GM23338 (cell line): ENCODE results near the gene FREY1. TPM values are rescaled to one million over a fixed set of nuclear protein-coding genes. Genes with fewer than 3 reads are reported as not detected.

Experiments
- ATAC-seq: fragments of 200-7000 bp; cut with Tn5 transposase; 3 replicates; pipeline ENCODE4 v1.9.1; 2020
- DNase-seq: peaks from one replicate; pipeline ENCODE4 v3.0.0-alpha.2; 2015; ENCODE audit warnings: low spot score
- H2AFZ ChIP-seq: fragments of 200-600 bp; sonication (generic); 2 replicates; pipeline ENCODE4 v1.8.0; 2016; ENCODE audit warnings: antibody characterized with exemption, mild to moderate bottlenecking, moderate library complexity
- H3F3A ChIP-seq: fragments of 200-600 bp; sonication (generic); replicated peaks from 2 replicates; pipeline ENCODE4 v1.8.0; 2017; ENCODE audit warnings: antibody characterized with exemption, mixed run types, low read depth
- H3K27ac ChIP-seq: fragments of 200-600 bp; sonication (generic); 2 replicates; pipeline ENCODE4 v1.6.1; 2016; ENCODE audit warnings: low read depth
- H3K27me3 ChIP-seq: fragments of 200-600 bp; sonication (generic); 2 replicates; pipeline ENCODE4 v1.8.0; 2016; ENCODE audit warnings: mild to moderate bottlenecking, mixed run types, moderate library complexity; ENCODE audit not compliant: insufficient read depth
- H3K36me3 ChIP-seq: fragments of 200-600 bp; sonication (generic); 2 replicates; pipeline ENCODE4 v1.8.0; 2016; ENCODE audit warnings: mild to moderate bottlenecking; ENCODE audit not compliant: insufficient read depth
- H3K4me1 ChIP-seq: fragments of 200-600 bp; sonication (generic); 2 replicates; pipeline ENCODE4 v1.8.0; 2016; ENCODE audit warnings: mild to moderate bottlenecking, moderate library complexity; ENCODE audit not compliant: insufficient read depth
- H3K4me2 ChIP-seq: fragments of 200-600 bp; sonication (generic); 2 replicates; pipeline ENCODE4 v1.7.1; 2017; ENCODE audit warnings: mixed run types
- H3K4me3 ChIP-seq: fragments of 200-600 bp; sonication (generic); 2 replicates; pipeline ENCODE4 v1.6.1; 2016; ENCODE audit warnings: mixed run types
- H3K79me2 ChIP-seq: fragments of 200-600 bp; sonication (generic); replicated peaks from 2 replicates; pipeline ENCODE4 v1.8.0; 2017; ENCODE audit warnings: mild to moderate bottlenecking; ENCODE audit not compliant: insufficient read depth
- H3K9me2 ChIP-seq: fragments of 200-600 bp; sonication (generic); 2 replicates; pipeline ENCODE4 v1.8.0; 2017; ENCODE audit not compliant: insufficient read depth
- H4K20me1 ChIP-seq: fragments of 200-600 bp; sonication (generic); replicated peaks from 2 replicates; pipeline ENCODE4 v1.8.0; 2017; ENCODE audit warnings: mild to moderate bottlenecking; ENCODE audit not compliant: insufficient read depth
- H3K27ac Mint-ChIP-seq: 2 replicates; pipeline ENCODE4 v1.8.0; 2020; ENCODE audit warnings: inconsistent platforms, mild to moderate bottlenecking, moderate library complexity, mixed read lengths
- H3K27me3 Mint-ChIP-seq: 3 replicates; pipeline ENCODE4 v1.8.0; 2022; ENCODE audit warnings: low read depth, mild to moderate bottlenecking, moderate library complexity, mixed read lengths, inconsistent platforms; ENCODE audit not compliant: insufficient read depth, poor library complexity
- H3K36me3 Mint-ChIP-seq: 3 replicates; pipeline ENCODE4 v1.8.0; 2021; ENCODE audit warnings: low read depth, mild to moderate bottlenecking, inconsistent platforms, moderate library complexity, mixed read lengths
- H3K4me1 Mint-ChIP-seq: 3 replicates; pipeline ENCODE4 v1.8.0; 2020; ENCODE audit warnings: mild to moderate bottlenecking, inconsistent platforms, mixed read lengths
- H3K4me3 Mint-ChIP-seq: 3 replicates; pipeline ENCODE4 v1.8.0; 2021; ENCODE audit warnings: moderate library complexity, mild to moderate bottlenecking, inconsistent platforms, mixed read lengths
- H3K9me3 Mint-ChIP-seq: 3 replicates; pipeline ENCODE4 v1.8.0; 2020; ENCODE audit warnings: moderate library complexity, mild to moderate bottlenecking, inconsistent platforms, mixed read lengths
- JUNB ChIP-seq: IDR thresholded peaks from one replicate; pipeline ENCODE4 v1.6.1; 2016; ENCODE audit warnings: antibody characterized with exemption; ENCODE audit not compliant: unreplicated experiment
- POLR2AphosphoS5 ChIP-seq: IDR thresholded peaks from 2 replicates; pipeline ENCODE4 v1.6.1; 2016; ENCODE audit warnings: antibody characterized with exemption, low read depth
- ZNF331 ChIP-seq: fragments of 250-450 bp; sonication (Bioruptor Pico); IDR thresholded peaks from 2 replicates; pipeline ENCODE4 v1.5.0; 2020; ENCODE audit warnings: low read depth, mild to moderate bottlenecking, moderate library complexity
- polyA plus RNA-seq: library from polyadenylated mRNA; unstranded; fragments of >200 nt; fragmentation: Nextera tagmentation; extraction: Ambion mirVana; gene quantifications from 2 replicates; pipeline ENCODE4 v1.2.1, GENCODE V29; 2016
- total RNA-seq: library from RNA; depleted of rRNA; stranded (reverse); fragments of >200 nt; shearing (Covaris generic); gene quantifications from 2 replicates; pipeline ENCODE4 v1.2.3, GENCODE V29; 2014
- TF ChIP-seq, protein P1 (sequence below): fragments of 250-450 bp; sonication (Bioruptor Pico); IDR thresholded peaks from 2 replicates; pipeline ENCODE4 v1.5.0; 2020; ENCODE audit warnings: mild to moderate bottlenecking, moderate library complexity
- TF ChIP-seq, protein P2 (sequence below), 2 experiments: fragments of 200-600 bp in 1 of 2; sonication (generic) in 1 of 2; conservative IDR thresholded peaks; 2 replicates each; pipeline versions ENCODE4 v1.5.1 to v1.6.1; 2016 to 2017; ENCODE audit warnings: antibody characterized with exemption in 2 of 2, low read depth in 2 of 2, mild to moderate bottlenecking in 2 of 2, moderate library complexity in 1 of 2

FREY1 gene
- total and polyA plus RNA-seq, 2 experiments from 2014 or later = 1.1 TPM; not detected in 1

- TF ChIP-seq, protein P1, sequence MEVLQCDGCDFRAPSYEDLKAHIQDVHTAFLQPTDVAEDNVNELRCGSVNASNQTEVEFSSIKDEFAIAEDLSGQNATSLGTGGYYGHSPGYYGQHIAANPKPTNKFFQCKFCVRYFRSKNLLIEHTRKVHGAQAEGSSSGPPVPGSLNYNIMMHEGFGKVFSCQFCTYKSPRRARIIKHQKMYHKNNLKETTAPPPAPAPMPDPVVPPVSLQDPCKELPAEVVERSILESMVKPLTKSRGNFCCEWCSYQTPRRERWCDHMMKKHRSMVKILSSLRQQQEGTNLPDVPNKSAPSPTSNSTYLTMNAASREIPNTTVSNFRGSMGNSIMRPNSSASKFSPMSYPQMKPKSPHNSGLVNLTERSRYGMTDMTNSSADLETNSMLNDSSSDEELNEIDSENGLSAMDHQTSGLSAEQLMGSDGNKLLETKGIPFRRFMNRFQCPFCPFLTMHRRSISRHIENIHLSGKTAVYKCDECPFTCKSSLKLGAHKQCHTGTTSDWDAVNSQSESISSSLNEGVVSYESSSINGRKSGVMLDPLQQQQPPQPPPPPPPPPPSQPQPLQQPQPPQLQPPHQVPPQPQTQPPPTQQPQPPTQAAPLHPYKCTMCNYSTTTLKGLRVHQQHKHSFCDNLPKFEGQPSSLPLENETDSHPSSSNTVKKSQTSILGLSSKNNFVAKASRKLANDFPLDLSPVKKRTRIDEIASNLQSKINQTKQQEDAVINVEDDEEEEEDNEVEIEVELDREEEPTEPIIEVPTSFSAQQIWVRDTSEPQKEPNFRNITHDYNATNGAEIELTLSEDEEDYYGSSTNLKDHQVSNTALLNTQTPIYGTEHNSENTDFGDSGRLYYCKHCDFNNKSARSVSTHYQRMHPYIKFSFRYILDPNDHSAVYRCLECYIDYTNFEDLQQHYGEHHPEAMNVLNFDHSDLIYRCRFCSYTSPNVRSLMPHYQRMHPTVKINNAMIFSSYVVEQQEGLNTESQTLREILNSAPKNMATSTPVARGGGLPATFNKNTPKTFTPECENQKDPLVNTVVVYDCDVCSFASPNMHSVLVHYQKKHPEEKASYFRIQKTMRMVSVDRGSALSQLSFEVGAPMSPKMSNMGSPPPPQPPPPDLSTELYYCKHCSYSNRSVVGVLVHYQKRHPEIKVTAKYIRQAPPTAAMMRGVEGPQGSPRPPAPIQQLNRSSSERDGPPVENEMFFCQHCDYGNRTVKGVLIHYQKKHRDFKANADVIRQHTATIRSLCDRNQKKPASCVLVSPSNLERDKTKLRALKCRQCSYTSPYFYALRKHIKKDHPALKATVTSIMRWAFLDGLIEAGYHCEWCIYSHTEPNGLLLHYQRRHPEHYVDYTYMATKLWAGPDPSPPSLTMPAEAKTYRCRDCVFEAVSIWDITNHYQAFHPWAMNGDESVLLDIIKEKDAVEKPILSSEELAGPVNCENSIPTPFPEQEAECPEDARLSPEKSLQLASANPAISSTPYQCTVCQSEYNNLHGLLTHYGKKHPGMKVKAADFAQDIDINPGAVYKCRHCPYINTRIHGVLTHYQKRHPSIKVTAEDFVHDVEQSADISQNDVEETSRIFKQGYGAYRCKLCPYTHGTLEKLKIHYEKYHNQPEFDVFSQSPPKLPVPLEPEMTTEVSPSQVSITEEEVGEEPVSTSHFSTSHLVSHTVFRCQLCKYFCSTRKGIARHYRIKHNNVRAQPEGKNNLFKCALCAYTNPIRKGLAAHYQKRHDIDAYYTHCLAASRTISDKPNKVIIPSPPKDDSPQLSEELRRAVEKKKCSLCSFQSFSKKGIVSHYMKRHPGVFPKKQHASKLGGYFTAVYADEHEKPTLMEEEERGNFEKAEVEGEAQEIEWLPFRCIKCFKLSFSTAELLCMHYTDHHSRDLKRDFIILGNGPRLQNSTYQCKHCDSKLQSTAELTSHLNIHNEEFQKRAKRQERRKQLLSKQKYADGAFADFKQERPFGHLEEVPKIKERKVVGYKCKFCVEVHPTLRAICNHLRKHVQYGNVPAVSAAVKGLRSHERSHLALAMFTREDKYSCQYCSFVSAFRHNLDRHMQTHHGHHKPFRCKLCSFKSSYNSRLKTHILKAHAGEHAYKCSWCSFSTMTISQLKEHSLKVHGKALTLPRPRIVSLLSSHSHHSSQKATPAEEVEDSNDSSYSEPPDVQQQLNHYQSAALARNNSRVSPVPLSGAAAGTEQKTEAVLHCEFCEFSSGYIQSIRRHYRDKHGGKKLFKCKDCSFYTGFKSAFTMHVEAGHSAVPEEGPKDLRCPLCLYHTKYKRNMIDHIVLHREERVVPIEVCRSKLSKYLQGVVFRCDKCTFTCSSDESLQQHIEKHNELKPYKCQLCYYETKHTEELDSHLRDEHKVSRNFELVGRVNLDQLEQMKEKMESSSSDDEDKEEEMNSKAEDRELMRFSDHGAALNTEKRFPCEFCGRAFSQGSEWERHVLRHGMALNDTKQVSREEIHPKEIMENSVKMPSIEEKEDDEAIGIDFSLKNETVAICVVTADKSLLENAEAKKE = no peak
- TF ChIP-seq ZNF331 (CRISPR knock-in tag) (no peak), JUNB (no peak)
Observed at GRCh38 chr11:45941285-45941684, 34.2 kb upstream of the FREY1 start (continued).

- no peak overlapping the region for H3K4me3 ChIP-seq
- Mint-ChIP-seq H3K4me1 (peaks cover 12% of the 10 kb centered on the region; the same call in 2 of the 3 replicates), H3K36me3 (peaks cover 3% of the 10 kb centered on the region; the same call in 1 of the 3 replicates), H3K9me3 (no peaks in the 10 kb centered on the region), H3K27ac (no peak overlapping the region), H3K27me3 (peaks cover 1% of the 10 kb centered on the region), H3K4me3 (no peak overlapping the region)
- TF ChIP-seq, protein P1 = no peak
- TF ChIP-seq, protein P2, sequence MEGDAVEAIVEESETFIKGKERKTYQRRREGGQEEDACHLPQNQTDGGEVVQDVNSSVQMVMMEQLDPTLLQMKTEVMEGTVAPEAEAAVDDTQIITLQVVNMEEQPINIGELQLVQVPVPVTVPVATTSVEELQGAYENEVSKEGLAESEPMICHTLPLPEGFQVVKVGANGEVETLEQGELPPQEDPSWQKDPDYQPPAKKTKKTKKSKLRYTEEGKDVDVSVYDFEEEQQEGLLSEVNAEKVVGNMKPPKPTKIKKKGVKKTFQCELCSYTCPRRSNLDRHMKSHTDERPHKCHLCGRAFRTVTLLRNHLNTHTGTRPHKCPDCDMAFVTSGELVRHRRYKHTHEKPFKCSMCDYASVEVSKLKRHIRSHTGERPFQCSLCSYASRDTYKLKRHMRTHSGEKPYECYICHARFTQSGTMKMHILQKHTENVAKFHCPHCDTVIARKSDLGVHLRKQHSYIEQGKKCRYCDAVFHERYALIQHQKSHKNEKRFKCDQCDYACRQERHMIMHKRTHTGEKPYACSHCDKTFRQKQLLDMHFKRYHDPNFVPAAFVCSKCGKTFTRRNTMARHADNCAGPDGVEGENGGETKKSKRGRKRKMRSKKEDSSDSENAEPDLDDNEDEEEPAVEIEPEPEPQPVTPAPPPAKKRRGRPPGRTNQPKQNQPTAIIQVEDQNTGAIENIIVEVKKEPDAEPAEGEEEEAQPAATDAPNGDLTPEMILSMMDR (conservative IDR thresholded peaks at IDR 0.05; ENCODE audit: low read depth in 2 of 2) = no peak
- TF ChIP-seq POLR2AphosphoS5 = no peak
- 0 out of 2 replicates have a peak, but pooled peaks cover 5% of the 10 kb centered on the region for H3K36me3 ChIP-seq
- H3K4me1 ChIP-seq = no peaks in the 10 kb centered on the region; the same call in 1 of the 2 replicates
- H3K9me2 ChIP-seq = no peaks in the 10 kb centered on the region
- no peaks in the 10 kb centered on the region; the same call in 1 of the 2 replicates for H4K20me1 ChIP-seq
- H3K27ac ChIP-seq = 0 out of 2 replicates have a peak overlapping the region, but pooled peaks have one; percentile 17
- no peak overlapping the region for H2AFZ ChIP-seq
- ATAC-seq = no peak
- H3K27me3 ChIP-seq = no peaks in the 10 kb centered on the region
- 0 out of 2 replicates have a peak, but pooled peaks cover 2% of the 10 kb centered on the region for H3K79me2 ChIP-seq
- H3F3A ChIP-seq = 0 out of 2 replicates have a peak, but pooled peaks cover 6% of the 10 kb centered on the region
- no peak for DNase-seq
- no peak overlapping the region for H3K4me2 ChIP-seq
Observed at GRCh38 chr11:45939836-45940235, 32.8 kb upstream of the FREY1 start.
